ENCODE data around the gene CMKLR1. TPM values are rescaled to one million over a fixed set of nuclear protein-coding genes. Genes with fewer than 3 reads are reported as not detected.

CMKLR1 gene
- total and polyA plus RNA-seq, 10 of the 15 experiments (the other 5 are each of a cell fraction or from before 2014, with no cell fraction given), result 13.8 to 52.3 (median 26.2) TPM

DNA sequence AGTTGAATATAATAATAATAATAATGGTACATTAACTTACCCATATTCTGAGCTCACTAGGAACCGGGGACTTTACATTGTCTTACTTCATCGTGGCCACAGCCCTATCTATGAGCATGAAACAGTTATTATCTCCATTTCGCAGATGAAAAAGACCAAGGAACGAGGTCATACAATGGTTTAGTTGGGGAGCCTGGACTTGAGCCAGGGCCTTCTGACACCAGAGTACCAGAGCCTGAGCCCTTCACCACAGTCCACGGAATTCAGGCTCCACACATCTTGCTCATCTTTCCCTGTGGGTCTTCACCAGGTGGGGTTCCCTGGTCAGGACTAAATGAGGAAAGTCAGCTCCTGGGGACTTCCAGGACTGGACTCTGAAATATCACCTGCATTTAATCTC lies 31.3 kb upstream of the CMKLR1 start:
- no peak for DNase-seq (ENCODE audit: low read depth, low spot score)
- POLR2A ChIA-PET, result no interaction called here
- no peak overlapping the region for H3K9ac ChIP-seq (ENCODE audit: control insufficient read depth, insufficient read depth, low read length)

More for the DNA sequence above, 31.3 kb upstream of the CMKLR1 start:
- H3K9me3 ChIP-seq (replicated peaks; ENCODE audit: control insufficient read depth, insufficient read depth, low read length), result peaks cover 6% of the 10 kb centered on the region; the same call in 2 of the 3 replicates
- H4K20me1 ChIP-seq (ENCODE audit: control insufficient read depth, insufficient read depth), result no peaks in the 10 kb centered on the region
- no peak for TF ChIP-seq PML (IDR thresholded peaks at IDR 0.05; ENCODE audit: low read length)
- TF ChIP-seq BRCA1 (IDR thresholded peaks at IDR 0.05; ENCODE audit: low read depth, low read length), result no peak
- no peak for TF ChIP-seq NFXL1 (IDR thresholded peaks at IDR 0.05; ENCODE audit: borderline replicate concordance)
- no peak for TF ChIP-seq ESRRA (IDR thresholded peaks at IDR 0.05; ENCODE audit: low read length)
- no peak for TF ChIP-seq HDGF (IDR thresholded peaks at IDR 0.05)
- TF ChIP-seq MYC (IDR thresholded peaks at IDR 0.05; ENCODE audit: insufficient read depth, insufficient read length, insufficient replicate concordance, low read length, severe bottlenecking), result no peak
- TF ChIP-seq IRF5 (IDR thresholded peaks at IDR 0.05; ENCODE audit: borderline replicate concordance), result no peak
- TF ChIP-seq RELB (IDR thresholded peaks at IDR 0.05; ENCODE audit: low read depth), result no peak
- no peak for TF ChIP-seq IKZF1 (conservative IDR thresholded peaks at IDR 0.05)
- no peak for TF ChIP-seq NR2F1 (conservative IDR thresholded peaks at IDR 0.05)
- TF ChIP-seq SUPT20H (IDR thresholded peaks at IDR 0.05; ENCODE audit: borderline replicate concordance, control insufficient read depth, low read depth, low read length), result no peak
- TF ChIP-seq CHD4 (IDR thresholded peaks at IDR 0.05), result no peak
- no peak for TF ChIP-seq GABPA (IDR thresholded peaks at IDR 0.05; ENCODE audit: low read depth)
- no peak for TF ChIP-seq FOXK2 (IDR thresholded peaks at IDR 0.05)
- TF ChIP-seq, protein P1, sequence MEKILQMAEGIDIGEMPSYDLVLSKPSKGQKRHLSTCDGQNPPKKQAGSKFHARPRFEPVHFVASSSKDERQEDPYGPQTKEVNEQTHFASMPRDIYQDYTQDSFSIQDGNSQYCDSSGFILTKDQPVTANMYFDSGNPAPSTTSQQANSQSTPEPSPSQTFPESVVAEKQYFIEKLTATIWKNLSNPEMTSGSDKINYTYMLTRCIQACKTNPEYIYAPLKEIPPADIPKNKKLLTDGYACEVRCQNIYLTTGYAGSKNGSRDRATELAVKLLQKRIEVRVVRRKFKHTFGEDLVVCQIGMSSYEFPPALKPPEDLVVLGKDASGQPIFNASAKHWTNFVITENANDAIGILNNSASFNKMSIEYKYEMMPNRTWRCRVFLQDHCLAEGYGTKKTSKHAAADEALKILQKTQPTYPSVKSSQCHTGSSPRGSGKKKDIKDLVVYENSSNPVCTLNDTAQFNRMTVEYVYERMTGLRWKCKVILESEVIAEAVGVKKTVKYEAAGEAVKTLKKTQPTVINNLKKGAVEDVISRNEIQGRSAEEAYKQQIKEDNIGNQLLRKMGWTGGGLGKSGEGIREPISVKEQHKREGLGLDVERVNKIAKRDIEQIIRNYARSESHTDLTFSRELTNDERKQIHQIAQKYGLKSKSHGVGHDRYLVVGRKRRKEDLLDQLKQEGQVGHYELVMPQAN (conservative IDR thresholded peaks at IDR 0.05), result no peak
- no peak for TF ChIP-seq STAT3 (IDR thresholded peaks at IDR 0.05; ENCODE audit: low read depth, low read length)
- TF ChIP-seq RCOR1 (conservative IDR thresholded peaks at IDR 0.05; ENCODE audit: low read depth, low read length), result no peak
- no peak overlapping the region for H3K4me2 ChIP-seq (ENCODE audit: control insufficient read depth, insufficient read depth)
- CTCF ChIA-PET, result no interaction called here
- no peak overlapping the region for H3K4me3 ChIP-seq
- ATAC-seq, result no peak
- in situ Hi-C loops (cut with MboI), result no loop called here
- no peaks in the 10 kb centered on the region for H3K4me1 ChIP-seq (ENCODE audit: control insufficient read depth, insufficient read depth, low read length)
- SMC1A ChIA-PET (ENCODE audit: uncharacterized antibody, unreplicated experiment), result interaction anchor here (1.4 kb wide), 1 partner anchor 73 kb away, joined by 3 read pairs; no protein-coding TSS in a partner anchor
- WGBS (ENCODE audit: insufficient coverage, insufficient replicate concordance, low lambda C conversion rate, missing lambda C conversion rate), result 23% methylated on average over 5 of the region's 5 CpGs
- no TSS peak for BruUV-seq (replicated peaks)
- H3K27me3 ChIP-seq (replicated peaks in 1 of 2; ENCODE audit: control insufficient read depth in 2 of 2, insufficient read depth in 2 of 2, low read length in 1 of 2), result no peaks in the 10 kb centered on the region
- intact Hi-C loops (cut with micrococcal nuclease; ENCODE audit: unreplicated experiment), result no loop called here
- RAD21 ChIA-PET (ENCODE audit: unreplicated experiment), result no interaction called here
- no peak for FAIRE-seq
- no peak overlapping the region for H3K27ac ChIP-seq (ENCODE audit: control insufficient read depth, insufficient read depth)
- no peak overlapping the region for H2AFZ ChIP-seq (ENCODE audit: control insufficient read depth, low read depth, low read length)
- no peaks in the 10 kb centered on the region for H3K79me2 ChIP-seq (ENCODE audit: control insufficient read depth, insufficient read depth, low read length)
- H3K36me3 ChIP-seq (ENCODE audit: control insufficient read depth in 2 of 2, insufficient read depth in 2 of 2, low read length in 1 of 2), result no peaks in the 10 kb centered on the region
